K562 (cell line): ENCODE results near the gene PLP2. TPM values are rescaled to one million over a fixed set of nuclear protein-coding genes. Genes with fewer than 3 reads are reported as not detected.

Experiments used
- CREM ChIP-seq: IDR thresholded peaks from 2 replicates; pipeline ENCODE4 v1.6.1; 2014; ENCODE audit warnings: antibody characterized with exemption, low read depth
- CTCFL ChIP-seq: IDR thresholded peaks from 2 replicates; pipeline ENCODE4 v1.6.1; 2011; ENCODE audit warnings: borderline replicate concordance, low read depth, mild to moderate bottlenecking, moderate library complexity, low read length; ENCODE audit not compliant: insufficient read depth, poor library complexity, severe bottlenecking
- DACH1 ChIP-seq: fragments of 450-650 bp; IDR thresholded peaks from 2 replicates; pipeline ENCODE4 v1.6.1; 2018; ENCODE audit not compliant: partially characterized antibody
- HMG20B ChIP-seq: fragments of 250-450 bp; sonication (Bioruptor Pico); IDR thresholded peaks from 2 replicates; pipeline ENCODE4 v1.5.0; 2021; ENCODE audit warnings: mild to moderate bottlenecking
- L3MBTL2 ChIP-seq: fragments of 450-650 bp; IDR thresholded peaks from 2 replicates; pipeline ENCODE4 v1.6.1; 2016; ENCODE audit warnings: mild to moderate bottlenecking, moderate library complexity
- PHB ChIP-seq: fragments of 250-450 bp; sonication (Bioruptor Pico); IDR thresholded peaks from 2 replicates; pipeline ENCODE4 v1.5.0; 2021
- PML ChIP-seq: IDR thresholded peaks from 2 replicates; pipeline ENCODE4 v1.6.1; 2012; ENCODE audit warnings: low read length, inconsistent platforms
- POU5F1 ChIP-seq: fragments of 150-350 bp; IDR thresholded peaks from 2 replicates; pipeline ENCODE4 v1.6.1; 2014; ENCODE audit warnings: borderline replicate concordance, low read length, low read depth, mild to moderate bottlenecking; ENCODE audit not compliant: partially characterized antibody
- PTRF ChIP-seq: fragments of 450-650 bp; IDR thresholded peaks from 2 replicates; pipeline ENCODE4 v1.6.1; 2016; ENCODE audit warnings: mild to moderate bottlenecking, missing genetic modification characterization, missing compliant biosample characterization
- SMARCA4 ChIP-seq: fragments of 450-650 bp; IDR thresholded peaks from 2 replicates; pipeline ENCODE4 v1.6.1; 2016
- SP1 ChIP-seq: sonication (generic); formaldehyde crosslinking; IDR thresholded peaks from 2 replicates; pipeline ENCODE4 v1.8.1; 2022; ENCODE audit warnings: mild to moderate bottlenecking, missing genetic modification reagents
- TBL1XR1 ChIP-seq, 2 experiments: IDR thresholded peaks; 2 replicates each; pipeline ENCODE4 v1.6.1; 2012; ENCODE audit warnings: improper control_type of control experiment in 2 of 2, low read length in 2 of 2, mild to moderate bottlenecking in 1 of 2
- TCFL5 ChIP-seq: fragments of 250-450 bp; sonication (Bioruptor Pico); conservative IDR thresholded peaks from 2 replicates; pipeline ENCODE4 v1.6.1; 2021; ENCODE audit warnings: mild to moderate bottlenecking, moderate library complexity, matching md5 sums
- YBX1 ChIP-seq: fragments of 450-650 bp; IDR thresholded peaks from 2 replicates; pipeline ENCODE4 v1.7.1; 2016; ENCODE audit warnings: mild to moderate bottlenecking
- ZBTB7A ChIP-seq: IDR thresholded peaks from 2 replicates; pipeline ENCODE4 v1.6.1; 2011; ENCODE audit warnings: low read depth, mild to moderate bottlenecking, low read length, moderate library complexity, borderline replicate concordance; ENCODE audit not compliant: control insufficient read depth
- ZBTB9 ChIP-seq: fragments of 450-650 bp; formaldehyde crosslinking; IDR thresholded peaks from 2 replicates; pipeline ENCODE4 v1.4.0; 2020; ENCODE audit warnings: mild to moderate bottlenecking, moderate library complexity
- ZFP36 ChIP-seq: fragments of 150-350 bp; IDR thresholded peaks from 2 replicates; pipeline ENCODE4 v1.6.1; 2018; ENCODE audit warnings: low read length, low read depth; ENCODE audit not compliant: partially characterized antibody
- ZNF224 ChIP-seq: sonication (generic); formaldehyde crosslinking; IDR thresholded peaks from 2 replicates; pipeline ENCODE4 v1.8.0; 2022; ENCODE audit warnings: mild to moderate bottlenecking, missing genetic modification reagents
- ZNF407 ChIP-seq: fragments of 450-650 bp; IDR thresholded peaks from 2 replicates; pipeline ENCODE4 v1.6.1; 2016; ENCODE audit warnings: low read depth
- polyA plus RNA-seq, 8 experiments: library from polyadenylated mRNA; depleted of rRNA in 4 of 8; stranded (reverse) in 5 of 8; unstranded in 3 of 8; fragments of >200 nt; fragmentation: Nextera tagmentation in 2 of 8; fragmentation: Illumina TruSeq in 1 of 8; extraction: Ambion mirVana in 2 of 8; extraction: Trizol in 1 of 8; gene quantifications; 2 replicates each; pipeline versions ENCODE4 v1.2.1 to v1.2.3, GENCODE V29; 2011 to 2014; ENCODE audit warnings: inconsistent platforms in 1 of 8, missing spikeins in 1 of 8
- total RNA-seq, 7 experiments: library from RNA; depleted of rRNA in 6 of 7; stranded (reverse); fragments of >200 nt in 6 of 7; fragmentation: Illumina TruSeq in 2 of 7; extraction: Trizol in 2 of 7; gene quantifications; 2 replicates each; pipeline versions ENCODE4 v1.2.1 to v1.2.3, GENCODE V29; 2011 to 2021; ENCODE audit warnings: low replicate concordance in 1 of 7

Gene PLP2
- total and polyA plus RNA-seq, 9 of the 15 experiments (the other 6 are each of a cell fraction or from before 2014, with no cell fraction given), result 34.7 to 236 (median 112) TPM

GRCh38 chrX:49139713-49140112 is 32.0 kb upstream of the PLP2 start (continued):
- TF ChIP-seq CTCFL (no peak), ZNF224 (no peak), TBL1XR1 (IDR thresholded peaks at IDR 0.05; ENCODE audit: low read length in 2 of 2) (no peak), YBX1 (no peak), POU5F1 (no peak), SP1 (CRISPR knock-in tag) (peak; percentile 44; the same call in 1 of the 2 replicates), TCFL5 (no peak), HMG20B (no peak), ZFP36 (no peak), ZBTB7A (no peak), PHB (CRISPR knock-in tag) (no peak), DACH1 (no peak), PTRF (tag) (no peak), ZNF407 (no peak), L3MBTL2 (0 out of 2 replicates have a peak, but pooled peaks have one; percentile 11), PML (no peak), ZBTB9 (CRISPR knock-in tag) (no peak), SMARCA4 (no peak), CREM (no peak)
